ENCODE data around the gene KCNJ2.

The KCNJ2 gene

DNA sequence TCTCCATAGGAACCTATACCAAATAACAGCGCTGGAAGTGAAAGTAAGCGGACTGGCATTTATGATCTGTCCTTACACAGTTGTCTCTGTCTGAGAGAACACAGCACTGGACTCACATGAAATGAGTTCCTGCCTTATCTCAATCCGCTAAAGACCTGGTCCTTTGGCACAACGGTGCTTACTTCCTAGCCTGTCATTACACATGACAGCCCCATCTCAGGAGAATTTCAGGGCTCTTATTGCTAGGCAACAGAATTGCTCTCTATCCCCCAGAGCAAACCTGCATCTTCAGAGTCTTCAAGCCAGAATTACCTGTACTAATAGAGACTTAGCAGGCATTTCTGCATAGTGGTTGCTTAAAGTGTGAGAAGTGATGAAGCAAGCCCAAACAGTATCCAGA is 4.3 kb downstream of the KCNJ2 start:
- in situ Hi-C loops (cut with HindIII; ENCODE audit: low sequenced_read_pairs), result no loop called here
- no peak overlapping the region for H3K4me3 ChIP-seq (ENCODE audit: low read depth, low read length)
- DNase-seq (ENCODE audit: low read depth, low spot score), result no peak

DNA sequence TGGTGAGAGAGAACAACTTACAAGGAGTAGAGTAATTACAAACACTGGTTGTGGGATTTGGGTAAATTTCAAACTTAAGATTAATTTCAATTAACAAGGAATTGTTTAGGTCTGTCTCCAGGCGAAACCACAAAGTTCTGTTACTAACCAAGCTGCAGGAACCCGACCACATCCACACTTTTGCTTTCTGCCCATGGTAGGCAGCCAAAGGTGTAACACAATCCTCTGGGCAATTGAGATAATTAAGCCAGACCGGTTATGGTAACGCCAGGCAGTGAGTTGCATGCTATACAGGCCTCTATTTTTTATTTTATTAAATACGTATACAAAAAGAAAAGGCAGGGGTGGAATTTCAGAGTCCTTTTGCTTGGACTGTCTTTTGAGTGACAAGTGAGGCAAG is 12.0 kb downstream of the KCNJ2 start:
- H3K4me3 ChIP-seq (ENCODE audit: low read depth, low read length), result no peak overlapping the region
- no peak for DNase-seq (ENCODE audit: low read depth, low spot score)
- no peak for TF ChIP-seq CTCF (IDR thresholded peaks at IDR 0.05; ENCODE audit: low read depth, low read length)
- in situ Hi-C loops (cut with HindIII; ENCODE audit: low sequenced_read_pairs), result no loop called here

More for the DNA sequence above, 4.3 kb downstream of the KCNJ2 start:
- no peak for TF ChIP-seq CTCF (IDR thresholded peaks at IDR 0.05; ENCODE audit: low read depth, low read length)

GRCh38 chr17:70181866-70182265 is 12.5 kb downstream of the KCNJ2 start:
- in situ Hi-C loops (cut with HindIII; ENCODE audit: low sequenced_read_pairs), result no loop called here
- DNase-seq (ENCODE audit: low read depth, low spot score), result no peak
- no peak for TF ChIP-seq CTCF (IDR thresholded peaks at IDR 0.05; ENCODE audit: low read depth, low read length)

GRCh38 chr17:70183508-70183907 is 14.2 kb downstream of the KCNJ2 start:
- H3K4me3 ChIP-seq (ENCODE audit: low read depth, low read length), result no peak overlapping the region
- DNase-seq (ENCODE audit: low read depth, low spot score), result no peak
- no peak for TF ChIP-seq CTCF (IDR thresholded peaks at IDR 0.05; ENCODE audit: low read depth, low read length)
- in situ Hi-C loops (cut with HindIII; ENCODE audit: low sequenced_read_pairs), result no loop called here

More at GRCh38 chr17:70181866-70182265, 12.5 kb downstream of the KCNJ2 start:
- no peak overlapping the region for H3K4me3 ChIP-seq (ENCODE audit: low read depth, low read length)

DNA sequence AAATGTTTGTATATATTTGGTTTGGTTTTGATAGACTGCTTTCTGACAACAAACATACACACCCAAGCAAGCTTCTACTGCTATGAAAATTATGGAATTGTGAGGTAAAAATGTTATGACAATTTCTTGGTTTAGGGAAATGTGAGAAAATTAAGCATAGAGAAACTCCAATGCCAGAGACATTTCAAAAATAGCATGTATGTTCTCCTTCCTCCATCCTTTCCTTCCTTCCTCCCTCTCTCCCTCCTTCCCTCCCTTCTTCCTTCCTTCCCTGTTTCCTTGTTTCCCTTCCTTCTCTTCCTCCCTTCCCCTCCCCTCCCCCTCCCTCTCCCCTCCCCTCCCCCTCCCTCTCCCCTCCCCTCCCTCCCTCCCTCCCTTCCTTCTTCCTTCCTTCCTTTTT is 14.9 kb downstream of the KCNJ2 start:
- TF ChIP-seq CTCF (IDR thresholded peaks at IDR 0.05; ENCODE audit: low read depth, low read length), result no peak
- in situ Hi-C loops (cut with HindIII; ENCODE audit: low sequenced_read_pairs), result no loop called here
- no peak overlapping the region for H3K4me3 ChIP-seq (ENCODE audit: low read depth, low read length)
- DNase-seq (ENCODE audit: low read depth, low spot score), result no peak

- no peak for TF ChIP-seq CTCF (IDR thresholded peaks at IDR 0.05; ENCODE audit: low read depth, low read length)
- in situ Hi-C loops (cut with HindIII; ENCODE audit: low sequenced_read_pairs), result no loop called here
- H3K4me3 ChIP-seq (ENCODE audit: low read depth, low read length), result no peak overlapping the region
- peak; percentile 65 for DNase-seq (ENCODE audit: low read depth, low spot score)
Measured at GRCh38 chr17:70184770-70185169, 15.4 kb downstream of the KCNJ2 start.

GRCh38 chr17:70185285-70185684 is 16.0 kb downstream of the KCNJ2 start:
- in situ Hi-C loops (cut with HindIII; ENCODE audit: low sequenced_read_pairs), result no loop called here
- H3K4me3 ChIP-seq (ENCODE audit: low read depth, low read length), result no peak overlapping the region
- TF ChIP-seq CTCF (IDR thresholded peaks at IDR 0.05; ENCODE audit: low read depth, low read length), result no peak
- DNase-seq (ENCODE audit: low read depth, low spot score), result no peak

Data from astrocyte of the spinal cord (primary cell).